ENCODE results near the gene OPALIN. TPM values are rescaled to one million over a fixed set of nuclear protein-coding genes. Genes with fewer than 3 reads are reported as not detected.

OPALIN gene
- total and polyA plus RNA-seq, 9 donors, result not detected

DNA sequence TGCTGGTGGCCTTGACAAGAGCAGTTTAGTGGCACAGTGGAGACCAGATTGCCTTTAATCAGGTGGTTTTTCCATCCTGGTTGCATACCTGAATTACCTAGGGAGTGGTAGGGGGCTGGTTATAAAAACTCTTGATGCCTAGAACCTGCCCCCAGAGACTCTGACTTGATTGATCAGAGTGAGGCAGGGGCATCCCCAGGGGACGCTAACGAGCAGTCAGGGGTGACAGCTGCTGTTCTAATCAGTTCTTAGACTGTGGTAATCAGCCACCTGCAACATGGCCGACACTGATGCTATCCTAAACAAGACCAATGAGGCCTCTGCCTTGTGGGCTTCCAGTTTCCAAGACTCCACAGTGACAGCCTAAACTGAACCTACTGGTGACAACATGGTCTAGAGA, 2.0 kb upstream of the OPALIN start:
- Histone ChIP-seq H3K27me3 (ENCODE audit: control insufficient read depth, insufficient read depth, low read length) (peaks cover 9% of the 10 kb centered on the region), H3K27ac (ENCODE audit: low read length) (no peak overlapping the region)
- 46% methylated on average over 3 of the region's 3 CpGs for WGBS (ENCODE audit: insufficient coverage)

DNA sequence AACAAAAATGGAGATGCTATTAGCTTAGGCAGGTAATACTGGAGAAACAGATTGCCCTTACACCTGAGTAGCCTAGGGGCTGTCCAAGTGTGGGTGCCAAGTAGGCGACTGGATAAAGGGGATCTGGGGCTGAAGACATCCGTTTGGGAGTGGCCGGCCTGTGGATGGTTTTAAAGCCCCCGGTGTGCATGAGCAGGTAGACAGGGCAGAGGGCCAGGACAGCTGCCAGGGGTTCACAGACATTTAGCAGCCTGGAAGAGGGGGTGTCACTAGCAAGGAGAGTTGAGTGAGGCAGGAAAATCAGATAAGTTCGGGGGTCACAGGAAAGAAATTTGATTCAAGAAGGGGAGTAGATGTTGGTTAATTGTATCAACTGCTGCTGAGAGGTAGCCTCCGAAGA, 1.5 kb upstream of the OPALIN start:
- 89% methylated on average over 6 of the region's 6 CpGs for WGBS (ENCODE audit: insufficient coverage)
- Histone ChIP-seq H3K9me3 (replicated peaks; ENCODE audit: control insufficient read depth, low read depth, low read length) (no peaks in the 10 kb centered on the region), H3K4me1 (ENCODE audit: control insufficient read depth, insufficient read depth, low read length) (no peaks in the 10 kb centered on the region), H3K4me3 (ENCODE audit: low read length) (no peak overlapping the region), H3K27me3 (ENCODE audit: control insufficient read depth, insufficient read depth, low read length) (peaks cover 13% of the 10 kb centered on the region), H3K27ac (ENCODE audit: low read length) (no peak overlapping the region), H3K36me3 (ENCODE audit: control insufficient read depth, insufficient read depth, low read length) (no peaks in the 10 kb centered on the region)
- no peak for DNase-seq

More for the DNA sequence above, 2.0 kb upstream of the OPALIN start:
- Histone ChIP-seq H3K36me3 (ENCODE audit: control insufficient read depth, insufficient read depth, low read length) (no peaks in the 10 kb centered on the region), H3K4me3 (ENCODE audit: low read length) (no peak overlapping the region), H3K4me1 (ENCODE audit: control insufficient read depth, insufficient read depth, low read length) (no peaks in the 10 kb centered on the region), H3K9me3 (replicated peaks; ENCODE audit: control insufficient read depth, low read depth, low read length) (no peaks in the 10 kb centered on the region)
- DNase-seq, result no peak

GRCh38 chr10:96359616-96360015, 814 bp upstream of the OPALIN start:
- DNase-seq, result no peak
- Histone ChIP-seq H3K27me3 (ENCODE audit: control insufficient read depth, insufficient read depth, low read length) (peaks cover 13% of the 10 kb centered on the region), H3K36me3 (ENCODE audit: control insufficient read depth, insufficient read depth, low read length) (no peaks in the 10 kb centered on the region), H3K9me3 (replicated peaks; ENCODE audit: control insufficient read depth, low read depth, low read length) (no peaks in the 10 kb centered on the region), H3K4me3 (ENCODE audit: low read length) (no peak overlapping the region), H3K27ac (ENCODE audit: low read length) (no peak overlapping the region), H3K4me1 (ENCODE audit: control insufficient read depth, insufficient read depth, low read length) (no peaks in the 10 kb centered on the region)
- 56% methylated on average over 6 of the region's 6 CpGs for WGBS (ENCODE audit: insufficient coverage)

GRCh38 chr10:96357038-96357620, 1.7 kb downstream of the OPALIN start:
- no peak overlapping the region for H3K4me3 ChIP-seq (ENCODE audit: low read length)
- H3K36me3 ChIP-seq (ENCODE audit: control insufficient read depth, insufficient read depth, low read length), result no peaks in the 10 kb centered on the region
- H3K4me1 ChIP-seq (ENCODE audit: control insufficient read depth, insufficient read depth, low read length), result no peaks in the 10 kb centered on the region
- H3K27me3 ChIP-seq (ENCODE audit: control insufficient read depth, insufficient read depth, low read length), result peaks cover 15% of the 10 kb centered on the region
- DNase-seq, result no peak
- WGBS (ENCODE audit: insufficient coverage), result 86% methylated on average over 5 of the region's 8 CpGs
- no peak overlapping the region for H3K27ac ChIP-seq (ENCODE audit: low read length)
- H3K9me3 ChIP-seq (replicated peaks; ENCODE audit: control insufficient read depth, low read depth, low read length), result no peaks in the 10 kb centered on the region

DNA sequence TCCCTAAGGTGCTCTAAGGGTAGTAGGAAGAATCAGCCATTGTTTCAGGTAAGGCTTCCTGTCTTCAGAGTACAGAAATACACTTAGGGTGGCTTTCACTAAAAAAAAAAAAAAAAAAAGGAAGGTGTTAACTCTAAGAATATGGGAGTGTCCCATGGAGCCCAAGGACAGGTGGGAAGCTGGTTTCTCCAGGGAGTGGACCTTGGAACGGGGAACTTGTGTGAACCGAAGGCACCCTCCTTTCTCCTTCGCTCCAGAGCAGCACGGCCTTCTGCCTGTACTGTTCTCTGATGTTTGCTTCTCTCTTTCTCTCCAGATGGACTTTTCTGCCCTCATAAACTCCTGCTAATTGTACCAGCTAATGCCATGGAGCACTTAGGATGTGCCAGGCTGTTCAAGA, 6.2 kb downstream of the OPALIN start:
- Histone ChIP-seq H3K4me3 (ENCODE audit: low read length) (no peak overlapping the region), H3K36me3 (ENCODE audit: control insufficient read depth, insufficient read depth, low read length) (no peaks in the 10 kb centered on the region), H3K27me3 (ENCODE audit: control insufficient read depth, insufficient read depth, low read length) (peaks cover 10% of the 10 kb centered on the region), H3K9me3 (replicated peaks; ENCODE audit: control insufficient read depth, low read depth, low read length) (no peaks in the 10 kb centered on the region), H3K27ac (ENCODE audit: low read length) (no peak overlapping the region), H3K4me1 (ENCODE audit: control insufficient read depth, insufficient read depth, low read length) (no peaks in the 10 kb centered on the region)
- 61% methylated on average over 3 of the region's 4 CpGs for WGBS (ENCODE audit: insufficient coverage)
- DNase-seq, result no peak

- H3K4me3 ChIP-seq (ENCODE audit: low read length), result no peak overlapping the region
- no peak overlapping the region for H3K27ac ChIP-seq (ENCODE audit: low read length)
- H3K27me3 ChIP-seq (ENCODE audit: control insufficient read depth, insufficient read depth, low read length), result peaks cover 10% of the 10 kb centered on the region
- no peaks in the 10 kb centered on the region for H3K36me3 ChIP-seq (ENCODE audit: control insufficient read depth, insufficient read depth, low read length)
- H3K9me3 ChIP-seq (replicated peaks; ENCODE audit: control insufficient read depth, low read depth, low read length), result no peaks in the 10 kb centered on the region
- H3K4me1 ChIP-seq (ENCODE audit: control insufficient read depth, insufficient read depth, low read length), result no peaks in the 10 kb centered on the region
- DNase-seq, result no peak
These were observed 6.8 kb downstream of the OPALIN start for GRCh38 chr10:96352027-96352426.

DNA sequence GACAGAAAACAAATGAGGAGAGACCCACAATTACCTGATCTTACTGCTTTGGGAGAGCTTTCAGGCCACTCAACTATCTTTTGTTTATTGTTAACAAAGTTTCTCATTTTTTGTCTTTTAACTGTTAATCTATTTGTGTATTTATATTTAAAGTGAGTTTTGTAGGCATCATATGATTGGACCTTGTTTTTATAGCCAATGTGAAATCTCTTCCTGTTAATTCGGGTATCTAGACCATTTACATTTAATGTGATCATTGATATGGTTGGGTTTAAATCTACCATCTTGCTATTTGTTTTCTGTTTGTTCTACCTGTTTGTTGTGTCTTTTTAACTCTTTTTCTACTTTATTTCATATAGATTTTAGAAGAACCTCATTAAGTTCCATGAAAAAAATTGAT, 12.5 kb downstream of the OPALIN start:
- no peak for DNase-seq
- Histone ChIP-seq H3K9me3 (replicated peaks; ENCODE audit: control insufficient read depth, low read depth, low read length) (peaks cover 7% of the 10 kb centered on the region), H3K36me3 (ENCODE audit: control insufficient read depth, insufficient read depth, low read length) (no peaks in the 10 kb centered on the region), H3K4me3 (ENCODE audit: low read length) (no peak overlapping the region), H3K4me1 (ENCODE audit: control insufficient read depth, insufficient read depth, low read length) (no peaks in the 10 kb centered on the region), H3K27ac (ENCODE audit: low read length) (no peak overlapping the region), H3K27me3 (ENCODE audit: control insufficient read depth, insufficient read depth, low read length) (peaks cover 2% of the 10 kb centered on the region)
- WGBS (ENCODE audit: insufficient coverage), result no CpG with 5 or more reads among the region's 1 CpG

- H3K4me3 ChIP-seq (ENCODE audit: low read length), result no peak overlapping the region
- H3K9me3 ChIP-seq (replicated peaks; ENCODE audit: control insufficient read depth, low read depth, low read length), result peaks cover 7% of the 10 kb centered on the region
- H3K36me3 ChIP-seq (ENCODE audit: control insufficient read depth, insufficient read depth, low read length), result no peaks in the 10 kb centered on the region
- H3K4me1 ChIP-seq (ENCODE audit: control insufficient read depth, insufficient read depth, low read length), result no peaks in the 10 kb centered on the region
- H3K27ac ChIP-seq (ENCODE audit: low read length), result no peak overlapping the region
- peaks cover 2% of the 10 kb centered on the region for H3K27me3 ChIP-seq (ENCODE audit: control insufficient read depth, insufficient read depth, low read length)
- 0% methylated on average over 1 of the region's 2 CpGs for WGBS (ENCODE audit: insufficient coverage)
- peak; percentile 24 for DNase-seq
These were observed 13.6 kb downstream of the OPALIN start for GRCh38 chr10:96345222-96345621.

DNA sequence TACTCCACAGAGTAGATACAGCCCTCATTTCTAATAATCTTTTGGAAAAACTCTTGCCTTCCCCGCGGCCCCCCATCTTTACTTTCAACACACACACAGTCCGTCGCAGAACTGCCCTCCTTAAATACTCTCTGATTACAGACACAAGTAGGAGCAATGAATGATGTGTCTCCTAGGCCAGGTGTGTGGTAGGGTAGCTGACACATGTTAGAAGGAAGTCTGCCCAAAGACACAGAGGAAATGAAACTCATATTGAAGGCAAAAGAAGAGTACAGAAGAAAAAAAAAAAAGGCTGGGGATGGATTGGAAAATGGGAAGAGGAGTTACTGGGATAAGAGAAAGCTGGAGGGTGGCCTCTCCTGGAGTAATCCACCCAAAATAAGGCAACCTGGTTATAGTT, 14.6 kb downstream of the OPALIN start:
- WGBS (ENCODE audit: insufficient coverage), result no CpG with 5 or more reads among the region's 4 CpGs
- Histone ChIP-seq H3K27ac (ENCODE audit: low read length) (no peak overlapping the region), H3K4me1 (ENCODE audit: control insufficient read depth, insufficient read depth, low read length) (no peaks in the 10 kb centered on the region), H3K4me3 (ENCODE audit: low read length) (no peak overlapping the region), H3K9me3 (replicated peaks; ENCODE audit: control insufficient read depth, low read depth, low read length) (peaks cover 7% of the 10 kb centered on the region), H3K27me3 (ENCODE audit: control insufficient read depth, insufficient read depth, low read length) (no peaks in the 10 kb centered on the region), H3K36me3 (ENCODE audit: control insufficient read depth, insufficient read depth, low read length) (no peaks in the 10 kb centered on the region)
- no peak for DNase-seq

GRCh38 chr10:96342402-96342801, 16.4 kb downstream of the OPALIN start:
- no CpG with 5 or more reads among the region's 4 CpGs for WGBS (ENCODE audit: insufficient coverage)
- no peak overlapping the region for H3K27ac ChIP-seq (ENCODE audit: low read length)
- DNase-seq, result no peak

More at GRCh38 chr10:96342402-96342801, 16.4 kb downstream of the OPALIN start:
- Histone ChIP-seq H3K9me3 (replicated peaks; ENCODE audit: control insufficient read depth, low read depth, low read length) (peaks cover 7% of the 10 kb centered on the region), H3K4me3 (ENCODE audit: low read length) (no peak overlapping the region), H3K4me1 (ENCODE audit: control insufficient read depth, insufficient read depth, low read length) (no peaks in the 10 kb centered on the region), H3K27me3 (ENCODE audit: control insufficient read depth, insufficient read depth, low read length) (no peaks in the 10 kb centered on the region), H3K36me3 (ENCODE audit: control insufficient read depth, insufficient read depth, low read length) (no peaks in the 10 kb centered on the region)

Data from muscle of leg (tissue), 11 donors.